GM21528 (cell line): ENCODE measurements around the gene LRRC63.

ENCODE experiments used
- ATAC-seq: cut with Tn5 transposase; IDR thresholded peaks from one replicate; pipeline ENCODE4 v1.9.1; 2021; ENCODE audit warnings: mild to moderate bottlenecking, moderate library complexity; ENCODE audit not compliant: unreplicated experiment, low FRiP score

Gene LRRC63

DNA sequence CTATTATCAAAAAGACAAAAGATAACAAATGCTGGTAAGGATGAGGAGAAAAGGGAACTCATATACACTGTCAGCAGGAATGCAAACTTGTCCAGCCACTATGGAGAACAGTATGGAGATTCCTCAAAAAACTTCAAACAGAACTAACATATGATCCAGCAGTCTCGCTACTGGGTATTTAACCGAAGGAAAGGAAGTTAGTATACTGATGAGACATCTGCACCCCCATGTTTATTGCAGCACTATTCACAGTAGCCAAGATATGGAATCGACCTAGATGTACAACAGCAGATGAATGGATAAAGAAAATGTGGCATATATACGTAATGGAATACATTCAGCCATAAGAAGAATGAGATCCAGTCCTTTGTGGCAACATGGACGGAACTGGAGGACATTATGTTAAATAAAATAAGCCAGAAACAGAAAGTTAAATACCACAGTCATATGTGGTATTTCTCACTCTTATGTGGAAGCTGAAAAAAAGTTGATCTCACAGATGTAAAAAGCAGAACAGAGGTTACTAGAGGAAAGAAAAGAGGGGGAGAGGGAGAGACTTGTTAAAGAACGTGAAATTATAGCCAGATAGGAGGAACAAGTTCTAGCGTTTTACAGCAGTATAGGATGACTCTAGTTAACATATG is 92.1 kb downstream of the LRRC63 start:
- no peak for ATAC-seq

DNA sequence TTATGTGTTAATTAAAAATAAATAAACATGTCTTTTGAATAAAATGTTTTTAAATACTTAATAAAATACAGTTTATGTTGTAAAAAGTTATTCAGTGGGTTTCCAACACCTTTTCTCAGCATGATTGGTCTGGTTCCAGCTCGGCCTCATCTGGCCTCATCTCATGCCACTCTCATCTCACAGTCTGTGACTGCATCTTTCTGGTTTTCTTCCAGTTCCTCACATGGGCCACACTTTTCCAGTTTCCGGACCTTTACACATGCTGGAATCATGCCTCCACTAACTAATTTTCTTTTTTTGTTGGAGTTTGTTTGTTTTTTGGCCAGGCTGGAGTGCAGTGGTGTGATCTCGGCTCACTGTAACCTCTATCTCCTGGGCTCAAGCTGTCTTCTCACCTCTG is 92.8 kb downstream of the LRRC63 start:
- ATAC-seq = no peak

DNA sequence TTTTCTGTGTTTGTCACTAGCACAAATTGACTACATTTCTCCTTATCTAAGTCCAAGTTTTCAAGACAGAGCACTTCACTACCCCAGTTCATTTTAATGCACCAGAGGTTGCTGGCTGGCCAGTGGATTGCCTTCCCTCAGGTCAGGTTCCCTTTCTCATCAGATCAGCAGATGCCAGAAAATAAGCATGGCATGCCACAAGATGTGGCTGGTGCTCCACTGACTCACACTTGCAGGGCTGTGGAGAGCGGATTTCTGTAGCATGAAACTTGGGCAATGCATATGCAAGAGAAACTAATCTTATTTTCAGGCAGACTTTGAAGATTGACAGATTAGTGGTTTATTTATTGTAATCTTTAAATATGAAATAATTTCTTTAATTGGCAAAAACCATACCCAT is 95.8 kb downstream of the LRRC63 start:
- ATAC-seq = no peak

DNA sequence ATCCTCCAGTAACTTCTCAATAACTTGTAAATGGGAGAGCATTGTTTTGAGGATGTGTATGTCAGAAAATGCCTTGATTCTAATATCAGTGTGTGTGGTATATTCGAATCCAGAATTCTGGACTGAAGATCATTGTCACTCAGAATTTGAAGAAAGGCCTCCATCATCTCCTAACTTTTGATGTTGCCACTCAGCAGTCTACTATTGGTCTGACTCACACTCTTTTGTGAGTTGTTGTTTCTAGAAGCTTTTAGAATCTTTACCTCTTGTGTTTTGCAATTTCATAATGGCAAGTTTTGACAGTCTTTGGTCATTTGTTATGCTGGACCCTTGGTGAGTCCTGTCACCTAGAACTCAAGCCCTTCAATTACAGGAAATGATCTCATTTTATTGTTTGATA is 98.3 kb downstream of the LRRC63 start:
- ATAC-seq = no peak

DNA sequence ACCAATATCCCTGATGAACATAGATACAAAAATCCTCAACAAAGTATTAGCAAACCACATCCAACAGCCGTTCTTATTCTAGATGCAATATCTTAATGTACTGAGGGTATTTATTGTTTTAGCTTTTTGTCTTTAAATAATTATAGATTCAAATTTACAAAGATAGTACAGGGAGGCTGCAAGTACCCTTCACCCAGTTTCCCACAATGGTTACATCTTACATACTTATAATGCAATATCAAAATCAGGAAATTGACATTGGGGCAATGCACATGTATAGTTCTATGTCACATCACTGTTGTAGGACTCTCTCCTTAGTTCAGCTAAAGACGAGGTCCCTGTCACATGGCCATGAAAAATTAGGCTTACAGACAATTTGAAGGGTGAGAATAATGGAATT is 99.5 kb downstream of the LRRC63 start:
- no peak for ATAC-seq

DNA sequence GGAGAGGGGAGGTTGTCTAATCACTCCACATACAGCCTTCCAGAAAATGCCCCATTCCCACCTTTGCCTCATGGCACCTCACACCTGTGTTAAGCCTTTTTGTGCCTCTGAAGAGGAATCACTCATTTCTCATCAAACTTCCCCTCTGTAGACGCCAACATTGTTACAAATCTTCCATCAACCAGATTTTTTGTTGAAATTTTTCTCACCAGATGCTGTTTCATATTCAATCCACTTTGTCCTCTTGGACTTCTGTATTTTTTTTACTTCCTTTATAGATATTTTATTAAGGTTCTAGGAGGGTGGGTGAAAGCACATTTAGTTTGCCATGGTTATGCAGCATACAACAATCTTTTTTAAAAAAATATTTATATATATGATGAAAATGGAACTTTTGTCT is 101.3 kb downstream of the LRRC63 start:
- ATAC-seq = no peak

DNA sequence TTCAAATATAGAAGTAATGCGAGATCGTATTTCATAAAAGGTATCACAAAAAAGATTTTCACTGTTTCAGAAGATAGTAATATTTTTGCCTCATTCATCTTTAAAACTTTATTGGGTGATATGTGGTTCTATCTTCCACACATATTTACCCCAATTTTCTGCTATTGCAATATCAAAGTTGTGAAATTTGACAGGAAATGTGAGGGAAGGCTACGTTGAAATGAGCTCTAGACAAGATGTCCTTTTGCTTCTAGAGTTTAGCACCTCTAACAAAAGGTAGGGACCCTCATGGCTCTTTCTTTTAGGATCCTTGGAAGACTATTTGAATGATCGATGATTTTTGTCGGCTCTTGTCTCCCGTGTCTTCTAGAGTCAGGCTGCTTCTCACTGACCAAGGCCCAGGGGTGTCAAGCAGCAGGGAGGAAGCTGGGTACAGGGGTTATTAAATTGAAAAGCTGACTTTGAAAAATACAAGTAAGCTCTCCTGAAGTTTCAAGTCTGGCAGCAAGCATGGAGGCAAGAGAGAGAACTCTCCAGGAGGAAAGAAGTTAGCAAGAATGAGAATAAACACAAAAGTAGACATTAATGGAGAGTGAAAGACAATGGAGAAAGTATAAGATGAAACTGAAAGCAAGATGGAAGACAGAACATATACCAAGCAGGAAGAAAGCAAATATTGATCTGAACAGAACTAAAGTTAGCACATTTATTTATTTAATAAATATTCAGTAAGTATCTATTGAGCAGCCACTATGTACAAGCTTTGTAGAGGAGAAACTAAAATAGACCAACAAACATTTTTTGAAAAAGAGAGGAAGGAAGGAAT is 101.9 kb downstream of the LRRC63 start:
- no peak for ATAC-seq

DNA sequence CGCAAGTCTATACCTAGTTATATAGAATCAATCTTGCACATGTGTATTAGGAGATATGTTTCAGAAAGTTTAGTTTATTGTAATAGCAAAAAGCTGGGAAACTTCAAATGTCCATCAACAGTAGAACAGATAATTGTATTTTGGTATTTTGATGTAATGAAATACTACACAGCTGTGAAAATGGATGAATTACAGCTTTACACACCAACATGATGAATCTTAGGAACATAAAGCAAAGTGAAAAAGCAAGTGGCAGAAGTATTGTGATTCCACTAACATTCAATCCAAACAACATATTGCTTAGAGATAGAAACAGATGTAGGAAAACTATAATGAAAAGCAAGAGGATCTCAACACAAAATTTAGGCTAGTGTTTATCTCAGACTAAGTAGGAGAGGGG is 102.9 kb downstream of the LRRC63 start:
- ATAC-seq = no peak

DNA sequence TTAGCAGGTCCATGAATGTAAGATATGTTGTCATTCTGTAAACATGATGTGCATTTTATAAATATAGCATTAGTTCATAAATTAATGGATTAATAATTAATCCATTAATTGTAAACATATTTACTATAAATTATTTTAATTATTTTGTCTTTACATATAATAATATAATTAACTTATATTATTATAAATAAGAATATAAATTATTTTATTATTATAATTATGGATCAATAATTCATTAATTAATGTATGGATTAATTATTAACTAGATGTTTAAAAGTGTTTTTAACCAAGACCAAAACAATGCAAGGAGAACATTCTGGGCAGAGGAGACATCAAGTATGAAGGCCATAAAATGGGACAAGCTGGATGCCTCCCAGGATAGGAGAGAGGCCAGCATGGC is 103.3 kb downstream of the LRRC63 start:
- ATAC-seq = no peak

DNA sequence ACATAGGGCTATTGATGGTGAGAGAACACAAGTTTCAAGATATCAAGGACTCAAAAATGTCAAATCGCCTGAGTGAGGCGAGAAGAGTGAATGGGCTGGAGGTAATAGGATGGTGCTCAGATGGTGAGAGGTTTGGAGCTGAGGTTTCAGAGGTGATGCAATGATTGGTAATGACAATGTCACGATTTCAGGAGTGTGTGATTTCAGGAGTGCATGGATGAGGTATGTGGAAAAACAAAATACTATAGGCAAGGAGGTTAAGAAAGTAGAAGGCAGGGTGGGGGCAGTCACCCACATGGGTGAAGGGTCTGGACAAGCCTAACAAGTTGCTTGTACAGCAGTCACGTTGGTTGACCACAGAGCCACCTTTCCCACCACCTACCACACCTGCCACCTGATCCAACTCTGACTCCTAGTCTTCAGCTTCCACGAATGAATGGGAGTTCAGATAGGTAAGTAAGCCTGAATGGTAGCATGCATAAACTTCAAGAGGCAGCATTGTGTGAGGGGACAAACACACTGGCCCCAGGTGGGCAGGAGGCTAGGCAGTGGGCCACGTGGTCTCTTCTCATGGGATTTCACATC is 103.9 kb downstream of the LRRC63 start:
- ATAC-seq = no peak

DNA sequence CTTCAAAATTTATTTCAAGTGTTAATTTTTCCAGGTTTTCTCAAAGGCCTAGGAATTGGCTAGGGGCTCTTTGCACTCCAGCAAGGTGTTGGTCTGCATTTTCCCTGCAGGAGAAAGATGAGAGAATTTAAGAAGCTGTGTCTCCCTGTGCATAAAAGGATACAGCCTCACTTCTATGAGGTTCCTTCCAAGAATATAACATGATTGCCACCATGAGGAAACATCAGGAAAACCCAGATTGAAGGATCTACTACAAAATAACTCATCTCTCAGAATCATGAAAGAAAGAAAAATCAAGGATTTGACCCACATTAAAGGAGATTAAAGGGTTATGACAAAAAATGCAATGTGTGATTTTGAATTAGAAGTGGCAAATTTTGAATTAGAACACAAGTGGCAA is 105.4 kb downstream of the LRRC63 start:
- ATAC-seq = no peak

DNA sequence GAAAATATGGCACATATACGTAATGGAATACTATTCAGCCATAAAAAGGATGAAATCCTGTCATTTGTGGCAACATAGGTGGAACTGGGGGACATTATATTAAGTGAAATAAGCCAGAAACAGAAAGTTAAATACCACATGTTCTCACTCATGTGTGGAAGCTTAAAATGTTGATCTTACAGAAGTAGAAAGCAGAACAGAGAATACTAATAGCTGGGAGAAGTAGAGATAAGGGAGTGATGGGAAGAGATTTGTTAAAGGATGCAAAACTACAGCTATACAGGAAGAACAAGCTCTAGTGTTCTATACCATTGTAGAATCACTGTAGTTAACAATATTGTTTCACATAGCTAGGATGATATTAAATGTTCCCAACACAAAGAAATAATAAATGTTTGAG is 107.3 kb downstream of the LRRC63 start:
- ATAC-seq = no peak

DNA sequence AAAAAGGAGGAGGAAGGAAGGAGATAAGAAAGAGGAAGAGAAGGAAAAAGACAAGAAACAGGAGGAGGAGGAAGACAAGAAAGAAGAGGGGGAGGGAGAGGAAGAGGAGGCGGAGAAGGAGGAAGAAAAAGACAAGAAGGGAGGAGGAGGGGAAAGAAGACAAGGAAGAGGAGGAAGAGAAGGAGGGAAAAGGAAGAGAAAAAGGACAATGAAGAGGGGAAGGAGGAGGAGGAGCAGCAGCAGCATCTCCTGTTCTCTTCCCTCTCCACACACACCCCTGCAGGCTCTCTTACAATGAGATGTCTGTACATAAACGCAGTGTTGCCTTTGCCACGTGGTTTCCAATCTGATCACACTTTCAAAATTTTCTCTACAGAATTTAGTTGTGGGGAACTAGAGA is 108.7 kb downstream of the LRRC63 start:
- ATAC-seq = no peak

DNA sequence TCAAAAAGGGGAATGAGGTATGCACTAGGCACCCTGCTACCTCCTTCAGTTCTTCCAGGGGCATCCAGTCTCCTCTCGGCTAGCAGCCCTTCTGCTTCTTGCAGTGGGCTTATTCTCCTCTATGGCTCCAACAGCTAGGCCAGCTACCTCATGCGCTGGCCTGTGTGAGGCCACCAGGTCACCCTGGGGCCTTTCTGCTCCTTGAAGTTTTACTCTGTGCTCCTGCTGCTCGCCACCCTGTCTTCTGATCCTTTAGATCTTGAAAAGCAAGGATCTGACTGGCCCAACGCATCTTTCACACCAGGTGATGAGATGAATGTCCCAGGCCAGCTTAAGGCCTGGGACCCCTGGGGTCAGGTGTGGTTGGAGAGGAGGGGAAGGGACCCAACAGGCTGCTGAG is 109.1 kb downstream of the LRRC63 start:
- no peak for ATAC-seq

DNA sequence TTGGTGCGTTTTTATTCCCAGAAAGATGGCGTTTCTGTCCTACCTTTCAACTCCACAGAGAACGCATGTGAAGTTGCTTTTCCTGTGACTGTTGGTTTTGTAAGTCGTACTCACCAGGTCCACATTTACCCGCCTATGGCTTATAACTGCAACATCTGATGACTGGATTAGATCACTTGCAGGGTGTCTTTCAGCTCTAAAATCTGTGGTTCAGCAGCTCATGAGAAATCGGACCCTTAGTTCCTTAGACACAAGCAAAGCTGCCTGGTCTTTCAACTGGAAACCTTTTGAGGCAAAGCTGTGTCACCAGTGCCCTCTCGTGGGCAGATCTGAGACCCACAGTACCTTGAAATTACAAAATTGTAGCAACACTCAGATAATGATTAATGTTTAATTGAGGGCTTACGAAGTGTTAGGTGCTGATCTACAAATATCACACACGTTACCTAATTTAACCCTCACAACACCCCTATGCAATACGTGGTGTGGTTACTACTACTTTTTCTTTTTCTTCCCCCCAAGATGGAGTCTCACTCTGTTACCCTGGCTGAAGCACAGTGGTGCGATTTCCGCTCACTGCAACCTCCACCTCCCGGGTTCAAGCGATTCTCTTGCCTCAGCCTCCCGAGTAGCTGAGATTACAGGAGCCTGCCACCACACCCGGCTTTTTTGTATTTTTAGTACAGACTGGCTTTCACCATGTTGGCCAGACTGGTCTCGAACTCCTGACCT is 109.9 kb downstream of the LRRC63 start:
- ATAC-seq = no peak

DNA sequence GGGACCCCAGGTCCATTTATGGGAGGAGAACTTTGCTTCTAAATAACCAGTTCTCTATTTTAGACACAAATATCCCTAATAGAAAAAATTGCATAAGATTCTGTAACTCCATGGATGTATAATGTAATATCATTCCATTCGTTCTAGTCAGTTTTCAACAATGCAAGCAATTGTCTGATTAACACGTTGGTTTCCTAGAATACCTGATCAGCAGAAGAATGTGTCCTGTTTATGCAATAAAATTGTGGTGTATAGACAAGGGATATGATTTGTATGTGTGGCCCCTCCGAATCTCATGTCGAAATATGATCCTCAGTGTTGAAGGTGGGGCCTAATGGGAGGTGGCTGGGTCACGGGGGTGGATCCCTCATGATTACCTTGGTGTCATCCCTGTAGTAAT is 113.2 kb downstream of the LRRC63 start:
- no peak for ATAC-seq
